NCI-H69 (cell line): ENCODE data around the gene ACAP3.
"Not testable (repeated sequence)": the region's sequence is repeated elsewhere in the genome, so short reads cannot be mapped to it uniquely, and the experiment has no call there.

Experiments used
- DNase-seq: peaks from one replicate; lab custom pipeline; 2025; lab: John Stamatoyannopoulos, UW

Gene ACAP3

DNA sequence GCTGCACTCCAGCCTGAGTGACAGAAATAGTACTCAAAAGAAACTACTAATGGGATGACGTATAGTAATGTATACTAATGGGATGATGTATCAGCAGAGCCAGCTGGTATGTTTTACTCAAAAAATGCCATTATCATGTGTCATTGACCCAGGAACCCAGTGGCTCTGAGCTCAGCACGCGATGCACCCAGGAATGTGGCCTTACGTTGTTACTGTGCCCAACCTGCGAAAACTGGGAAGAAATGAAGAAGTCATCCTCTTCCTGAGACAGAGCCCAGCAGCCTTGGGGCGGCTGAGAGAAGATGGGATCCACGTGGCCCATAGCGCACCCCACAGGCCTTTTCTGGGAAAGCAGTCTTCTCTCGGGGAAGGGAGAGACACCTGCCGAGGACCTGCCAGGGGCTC lies 42.9 kb downstream of the ACAP3 start:
- peak; percentile 15 for DNase-seq

DNA sequence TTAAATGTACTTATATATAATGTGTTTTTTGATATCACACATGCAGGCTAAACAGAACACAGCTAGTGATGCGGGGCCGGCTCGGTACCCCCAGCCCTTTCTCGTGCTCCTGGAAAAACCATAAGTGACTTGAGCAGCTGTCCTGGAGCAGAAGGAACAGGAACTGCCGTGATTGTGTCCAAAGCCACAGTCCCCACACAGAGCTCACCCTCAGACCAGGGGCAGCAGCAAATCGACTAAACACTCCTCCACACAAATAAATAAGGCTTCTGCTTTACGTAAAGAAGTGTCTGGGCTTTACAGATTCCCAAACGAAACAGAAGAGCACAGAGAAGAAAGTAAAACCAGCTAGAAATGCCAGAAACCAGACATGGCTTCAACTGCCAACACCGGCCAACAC lies 43.7 kb downstream of the ACAP3 start:
- DNase-seq = no peak

DNA sequence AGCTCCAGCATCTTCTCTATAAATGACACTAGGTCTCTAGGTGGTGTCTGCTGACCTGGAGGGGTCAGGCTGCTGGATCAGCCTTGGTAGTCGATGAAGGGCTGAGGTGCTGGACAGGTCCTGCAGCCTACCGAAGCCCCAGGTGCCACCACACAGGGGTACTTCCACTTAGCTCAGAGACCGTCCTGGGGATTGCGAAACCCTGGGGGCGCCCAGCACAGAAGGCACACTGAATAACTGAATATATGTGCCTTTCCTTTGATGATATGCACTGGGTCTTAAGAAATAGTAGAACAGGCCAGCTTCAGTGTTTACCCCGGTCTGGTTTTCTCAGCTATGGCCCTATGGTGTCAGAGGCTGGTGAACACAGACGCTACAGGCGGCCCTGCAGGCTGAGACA lies 45.0 kb downstream of the ACAP3 start:
- no peak for DNase-seq

DNA sequence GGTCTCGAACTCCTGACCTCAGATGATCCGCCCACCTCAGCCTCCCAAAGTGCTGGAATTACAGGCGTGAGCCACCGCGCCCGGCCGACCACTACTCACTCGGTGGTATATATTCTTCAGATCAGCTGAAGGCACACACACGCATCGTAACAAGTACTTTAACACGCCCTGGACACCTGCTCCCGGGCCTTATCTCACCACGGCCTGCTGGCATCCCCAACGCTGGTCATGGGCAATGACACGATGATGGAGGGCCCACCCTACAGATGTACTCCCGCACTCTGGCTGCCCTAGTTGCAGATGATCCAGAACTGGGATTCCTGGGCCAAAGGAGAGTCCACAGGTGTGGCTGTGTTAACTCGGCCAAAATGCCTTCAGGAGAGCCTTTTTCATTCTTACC lies 45.7 kb downstream of the ACAP3 start:
- DNase-seq = no peak

DNA sequence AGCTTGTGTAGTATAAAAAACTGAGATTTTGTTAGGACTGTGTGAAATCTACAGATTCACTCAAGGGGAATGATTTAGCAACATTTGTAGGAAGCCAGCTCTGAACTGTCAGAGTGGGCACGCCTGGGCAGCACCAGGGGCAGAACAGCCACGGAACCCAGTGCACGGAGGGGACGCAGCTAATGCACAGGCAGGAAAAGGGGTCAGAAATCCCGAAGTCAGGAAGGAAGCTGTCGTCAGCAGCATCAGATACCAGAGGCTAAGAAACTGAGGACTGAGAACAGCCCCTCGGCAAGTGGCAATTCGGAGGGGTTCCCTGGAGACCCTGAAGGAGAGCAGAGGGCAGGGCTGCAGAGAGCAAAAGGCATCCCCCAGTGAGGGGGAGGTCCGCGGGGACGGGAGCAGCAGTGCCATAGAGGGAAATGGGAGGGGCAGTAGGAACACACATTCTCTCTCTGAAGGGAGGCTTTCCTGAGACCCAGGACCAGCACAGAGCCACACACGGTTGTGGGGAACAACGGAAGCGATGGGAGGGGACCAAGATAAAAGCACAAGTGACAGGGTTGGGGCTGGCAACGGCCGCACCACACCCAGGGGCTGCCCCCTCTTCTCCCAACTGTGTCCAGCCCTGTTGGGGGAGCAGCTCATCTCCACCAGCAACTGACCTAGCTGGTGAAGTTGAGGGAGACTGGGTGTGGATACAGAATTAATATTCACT lies 46.7 kb downstream of the ACAP3 start:
- DNase-seq = no peak

DNA sequence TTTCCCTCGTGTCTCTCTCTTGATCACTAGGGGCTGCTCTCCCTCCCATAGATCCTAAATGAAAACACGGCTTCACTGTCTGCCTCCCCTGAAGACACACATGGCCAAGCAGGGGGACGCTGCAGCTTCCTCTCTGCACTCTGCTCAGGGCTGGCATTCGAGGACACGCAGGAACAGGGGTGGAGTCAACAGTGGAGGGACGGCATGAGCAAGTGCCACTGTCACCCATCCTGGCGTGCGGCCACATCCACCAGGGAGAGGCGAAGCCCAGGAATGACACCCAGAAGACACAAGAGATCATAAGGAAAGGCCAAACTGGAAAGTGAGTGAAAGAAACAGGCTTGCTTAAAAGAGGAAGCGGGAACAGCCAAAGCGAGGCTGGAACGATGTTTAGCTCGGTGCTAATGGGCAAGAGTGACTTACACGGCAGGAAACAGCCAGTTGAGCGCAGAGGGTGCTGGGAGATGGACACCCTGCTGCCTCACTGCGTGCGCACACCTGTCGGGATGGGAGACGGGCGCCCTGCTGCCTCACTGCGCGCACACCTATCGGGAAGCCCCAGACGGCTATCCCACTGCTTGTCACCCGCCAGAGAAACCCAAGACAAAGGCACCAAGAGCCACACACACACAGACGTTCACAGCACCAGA lies 47.7 kb downstream of the ACAP3 start:
- no peak for DNase-seq

DNA sequence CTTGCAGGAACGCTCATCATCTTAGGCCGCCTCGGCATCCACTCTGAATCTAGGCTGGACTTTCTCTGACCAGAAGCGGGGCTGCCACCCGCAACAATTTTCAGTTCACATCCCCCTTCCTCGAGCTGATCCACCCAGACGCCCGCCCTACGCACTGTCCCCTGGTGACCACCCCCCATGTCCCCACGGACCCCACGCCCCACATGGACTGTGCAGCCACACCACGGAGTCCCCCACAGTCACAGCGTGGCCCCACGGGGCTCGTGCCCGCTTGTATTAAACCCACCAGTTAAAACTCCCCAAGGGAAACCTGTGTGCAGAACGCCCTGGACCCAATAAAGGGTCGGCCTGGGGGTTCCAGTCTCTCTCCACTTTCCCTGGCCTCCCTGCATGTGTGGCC lies 48.2 kb downstream of the ACAP3 start:
- DNase-seq = no peak

DNA sequence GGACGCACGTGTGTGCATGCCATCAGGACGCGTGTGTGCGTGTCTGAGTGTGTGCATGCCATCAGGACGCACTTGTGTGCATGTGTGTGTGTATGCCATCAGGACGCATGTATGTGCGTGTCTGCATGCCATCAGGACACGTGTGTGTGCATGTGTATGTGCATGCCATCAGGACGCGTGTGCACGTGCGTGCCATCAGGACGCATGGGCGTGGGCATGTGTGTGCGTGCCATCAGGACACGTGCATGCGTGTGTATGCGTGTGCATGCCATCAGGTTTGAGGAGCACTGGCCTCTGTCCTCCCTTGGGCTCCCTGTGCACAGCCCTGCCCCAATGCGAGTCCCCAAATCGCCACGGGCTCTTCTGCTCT lies 48.6 kb downstream of the ACAP3 start:
- DNase-seq = no peak

DNA sequence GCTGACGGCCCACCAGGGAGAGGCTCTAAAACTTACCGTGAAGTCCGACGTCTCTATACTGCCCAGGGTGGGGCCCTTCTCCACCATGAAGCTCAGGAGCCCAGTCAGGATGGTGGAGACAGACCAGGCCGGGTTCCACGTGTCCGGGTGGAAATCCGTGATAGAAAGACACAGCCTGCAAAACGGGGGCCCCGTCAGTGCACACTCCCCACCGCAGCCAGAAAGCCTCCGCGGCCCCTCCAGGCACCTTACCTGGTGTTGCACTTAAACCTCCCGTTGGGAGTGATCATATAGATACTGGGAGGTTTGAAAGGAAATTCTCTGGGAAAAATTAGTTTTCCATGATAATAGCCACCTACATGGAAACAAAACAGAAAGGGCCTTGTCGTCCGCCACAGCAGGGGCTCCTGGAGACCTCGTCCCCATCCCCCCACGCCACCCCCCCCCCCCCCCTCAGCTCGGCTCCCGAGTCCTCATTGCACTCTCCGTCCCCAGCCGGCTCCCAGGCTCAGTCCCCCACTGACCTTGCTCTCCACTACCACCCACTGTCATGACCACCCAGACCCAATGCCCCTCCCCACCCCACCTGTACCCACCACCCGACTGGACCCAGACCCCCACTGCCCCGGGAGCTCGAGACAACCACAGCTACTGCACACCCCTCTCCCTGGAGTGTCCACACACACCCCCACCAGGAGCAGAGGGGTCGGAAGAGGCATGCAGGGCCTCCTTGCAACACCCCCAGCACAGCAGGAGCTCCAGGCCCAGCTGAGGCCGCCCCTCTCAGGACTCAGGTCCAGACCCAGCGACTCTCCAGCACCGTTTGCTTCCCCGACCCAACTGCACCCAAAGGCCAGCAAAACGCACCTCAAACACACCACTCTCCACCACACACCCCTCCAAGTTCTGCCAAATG lies 50.5 kb downstream of the ACAP3 start:
- no peak for DNase-seq

DNA sequence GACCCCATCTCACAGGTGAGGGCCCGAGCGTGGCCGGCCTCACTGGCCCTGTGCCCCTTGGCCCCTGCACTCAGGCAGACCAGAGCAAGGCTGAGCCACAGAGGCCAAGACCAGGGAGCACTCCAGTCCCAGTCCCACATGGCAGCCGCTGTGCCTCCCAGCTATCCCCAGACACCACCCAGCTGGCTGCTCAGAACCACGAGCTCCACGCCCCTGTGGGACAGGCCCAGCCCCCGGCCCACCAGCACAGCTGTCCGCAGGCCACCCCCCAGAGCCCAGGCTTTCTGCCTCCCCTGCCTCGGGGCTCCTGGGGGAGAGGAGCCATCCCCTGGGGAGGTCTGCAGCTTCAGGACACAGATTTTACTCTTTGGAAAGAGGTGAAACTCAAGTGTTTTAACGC lies 52.1 kb downstream of the ACAP3 start:
- no peak for DNase-seq

DNA sequence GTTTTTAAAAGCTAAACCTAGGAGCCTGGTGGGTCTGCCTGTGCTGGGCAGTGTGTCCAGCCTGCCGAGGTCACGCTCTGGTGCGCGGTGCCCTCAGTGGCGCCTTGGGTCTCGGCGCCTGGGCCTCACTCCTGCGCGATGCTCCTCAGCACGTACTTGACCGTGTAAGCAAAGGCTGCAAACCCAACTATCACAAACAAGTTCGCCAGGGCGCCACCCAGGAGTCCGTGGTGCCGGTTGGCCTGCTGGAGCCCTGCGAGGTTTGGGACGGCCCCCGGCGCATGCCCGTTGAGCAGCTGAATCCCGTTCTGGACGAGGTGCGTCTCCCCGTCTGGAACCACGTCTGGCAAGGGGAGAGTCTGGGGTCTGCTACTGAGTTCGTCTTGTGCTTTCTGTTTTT lies 52.7 kb downstream of the ACAP3 start:
- no peak for DNase-seq

DNA sequence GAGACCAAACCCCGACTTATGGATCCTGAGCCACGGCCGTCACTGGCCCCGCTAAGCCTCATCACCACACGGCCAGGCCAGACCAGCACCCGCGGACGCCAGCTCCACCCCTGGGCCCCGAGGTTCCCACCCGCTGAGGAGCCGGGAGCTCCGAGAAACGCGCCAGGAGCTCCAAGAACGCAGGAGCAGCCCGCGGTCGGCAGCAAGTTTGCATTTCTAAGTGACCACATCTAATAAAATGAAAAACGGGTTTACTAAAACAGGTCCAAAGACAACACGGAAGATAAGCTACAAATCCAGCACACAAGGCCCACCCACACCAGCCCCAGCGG lies 53.1 kb downstream of the ACAP3 start:
- no peak for DNase-seq

DNA sequence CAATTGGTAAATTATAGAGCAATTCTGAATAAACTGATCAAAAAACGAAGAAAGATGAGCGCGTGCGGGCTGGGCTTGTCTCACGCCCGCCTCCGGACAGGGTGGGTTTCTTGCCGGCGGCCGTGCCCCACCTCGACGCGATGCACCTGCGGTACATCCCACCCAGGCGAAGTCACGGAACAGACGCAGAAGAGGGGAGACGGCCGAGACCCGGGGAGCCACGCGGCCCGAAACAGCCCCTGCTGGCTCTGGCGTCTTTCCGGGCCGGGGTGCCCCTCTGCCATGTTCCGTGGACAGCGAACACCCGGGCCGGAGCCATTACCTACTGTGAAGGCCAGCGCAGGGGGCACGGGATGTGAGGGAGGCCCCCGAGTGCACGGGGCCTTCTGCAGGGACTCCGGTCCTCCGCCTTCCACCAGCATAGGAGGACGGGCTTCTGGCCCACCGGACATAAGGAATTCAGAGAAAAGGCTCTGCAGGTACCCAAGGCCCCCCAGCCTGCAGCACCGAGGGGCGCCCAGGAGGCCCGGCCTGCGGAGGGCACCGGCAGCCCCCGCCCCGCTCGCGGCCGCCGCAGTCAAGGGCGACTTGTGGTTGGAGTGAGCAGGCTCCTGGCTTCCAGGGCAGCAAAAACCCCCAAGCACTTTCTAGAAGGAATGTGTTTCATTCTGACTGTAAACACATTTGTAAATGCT lies 53.6 kb downstream of the ACAP3 start:
- no peak for DNase-seq

DNA sequence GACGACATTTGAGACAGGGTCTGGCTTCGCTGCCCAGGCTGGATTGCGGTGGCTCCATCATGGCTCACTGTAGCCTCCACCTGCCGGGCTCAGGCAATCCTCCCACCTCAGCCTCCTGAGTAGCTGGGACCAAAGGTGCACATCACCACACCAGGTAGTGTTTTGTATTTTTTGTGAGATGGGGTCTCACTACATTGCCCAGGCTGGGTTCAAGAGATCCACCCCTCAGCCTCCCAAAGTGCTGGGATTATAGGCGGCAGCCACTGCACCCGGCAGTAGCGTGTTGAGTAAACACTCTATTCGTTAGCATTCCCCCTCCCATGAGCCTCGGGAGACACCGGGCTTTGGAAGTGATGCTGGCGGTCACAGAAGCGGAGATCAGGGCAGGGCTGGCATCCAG lies 54.4 kb downstream of the ACAP3 start:
- no peak for DNase-seq

DNA sequence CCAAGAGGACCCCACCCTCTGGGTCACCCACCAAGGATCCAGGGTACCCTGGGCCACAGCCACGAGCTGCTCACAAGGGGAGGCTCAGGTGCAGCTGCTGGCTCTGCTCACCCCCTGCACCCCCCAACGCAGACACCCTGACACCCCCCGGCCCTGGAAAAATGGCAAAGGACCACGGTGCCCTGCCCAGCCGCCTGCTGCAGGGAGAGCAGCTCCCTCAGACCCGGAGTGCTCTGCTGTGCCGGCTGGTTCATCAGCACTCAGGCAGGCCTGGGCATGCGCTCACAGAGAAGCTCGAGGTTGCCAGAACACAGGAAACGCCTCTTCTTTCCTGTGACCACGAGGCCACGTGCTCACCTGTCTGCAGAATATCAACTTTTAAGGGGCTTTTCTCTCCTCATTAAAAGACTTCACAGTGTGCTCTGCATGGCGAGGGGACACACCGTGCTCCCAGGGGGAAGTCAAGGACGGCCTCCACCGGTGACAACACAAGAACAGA lies 56.9 kb downstream of the ACAP3 start:
- peak; percentile 63 for DNase-seq

DNA sequence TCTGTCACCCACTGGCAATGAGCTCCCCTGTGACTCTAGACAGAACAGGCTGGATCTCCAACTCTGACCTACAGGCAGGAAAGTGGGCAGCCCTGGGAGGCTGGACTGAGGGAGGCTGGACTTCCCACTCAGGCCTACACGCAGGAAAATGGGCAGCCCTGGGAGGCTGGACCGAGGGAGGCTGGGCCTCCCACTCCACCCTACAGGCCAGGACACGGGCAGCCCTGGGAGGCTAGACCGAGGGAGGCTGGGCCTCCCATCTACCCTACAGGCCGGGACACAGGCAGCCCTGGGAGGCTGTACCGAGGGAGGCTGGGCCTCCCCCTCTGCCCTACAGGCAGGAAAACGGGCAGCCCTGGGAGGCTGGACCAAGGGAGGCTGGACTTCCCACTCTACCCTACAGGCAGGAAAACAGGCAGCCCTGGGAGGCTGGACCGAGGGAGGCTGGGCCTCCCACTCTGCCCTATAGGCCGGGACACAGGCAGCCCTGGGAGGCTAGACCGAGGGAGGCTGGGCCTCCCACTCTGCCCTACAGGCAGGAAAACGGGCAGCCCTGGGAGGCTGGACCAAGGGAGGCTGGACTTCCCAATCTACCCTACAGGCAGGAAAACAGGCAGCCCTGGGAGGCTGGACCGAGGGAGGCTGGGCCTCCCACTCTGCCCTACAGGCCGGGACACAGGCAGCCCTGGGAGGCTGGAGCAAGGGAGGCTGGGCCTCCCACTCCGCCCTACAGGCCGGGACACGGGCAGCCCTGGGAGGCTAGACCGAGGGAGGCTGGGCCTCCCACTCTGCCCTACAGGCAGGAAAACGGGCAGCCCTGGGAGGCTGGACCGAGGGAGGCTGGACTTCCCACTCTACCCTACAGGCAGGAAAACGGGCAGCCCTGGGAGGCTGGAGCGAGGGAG lies 59.5 kb downstream of the ACAP3 start:
- not testable (repeated sequence) for DNase-seq

DNA sequence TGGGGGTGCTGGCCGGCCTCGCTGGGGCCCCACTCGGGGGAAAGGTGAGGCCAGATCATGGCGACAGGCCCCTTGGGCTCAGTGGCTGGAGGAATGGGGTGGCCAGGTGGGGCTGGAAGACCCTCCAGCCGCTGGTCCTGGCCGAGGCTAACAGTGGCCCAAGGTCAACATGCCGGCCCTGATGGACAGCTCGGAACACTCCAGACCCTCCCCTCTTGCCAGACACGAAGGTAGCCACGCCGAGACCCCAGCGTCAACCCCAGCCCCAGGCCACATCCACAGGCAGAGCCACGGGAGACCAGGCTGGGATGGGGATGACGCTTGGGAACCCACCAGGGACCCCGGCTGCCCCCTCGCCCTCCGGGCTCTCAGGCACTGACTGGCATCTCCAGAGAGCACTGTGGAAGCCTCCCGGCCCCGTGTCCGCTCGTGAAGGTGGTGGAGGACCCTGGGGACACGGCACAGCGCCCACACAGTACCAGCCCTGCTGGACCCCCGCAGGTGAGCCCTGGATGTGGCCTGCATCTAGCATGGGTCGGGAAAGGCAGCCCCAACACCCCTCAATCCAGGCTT lies 60.3 kb downstream of the ACAP3 start:
- DNase-seq = no peak

DNA sequence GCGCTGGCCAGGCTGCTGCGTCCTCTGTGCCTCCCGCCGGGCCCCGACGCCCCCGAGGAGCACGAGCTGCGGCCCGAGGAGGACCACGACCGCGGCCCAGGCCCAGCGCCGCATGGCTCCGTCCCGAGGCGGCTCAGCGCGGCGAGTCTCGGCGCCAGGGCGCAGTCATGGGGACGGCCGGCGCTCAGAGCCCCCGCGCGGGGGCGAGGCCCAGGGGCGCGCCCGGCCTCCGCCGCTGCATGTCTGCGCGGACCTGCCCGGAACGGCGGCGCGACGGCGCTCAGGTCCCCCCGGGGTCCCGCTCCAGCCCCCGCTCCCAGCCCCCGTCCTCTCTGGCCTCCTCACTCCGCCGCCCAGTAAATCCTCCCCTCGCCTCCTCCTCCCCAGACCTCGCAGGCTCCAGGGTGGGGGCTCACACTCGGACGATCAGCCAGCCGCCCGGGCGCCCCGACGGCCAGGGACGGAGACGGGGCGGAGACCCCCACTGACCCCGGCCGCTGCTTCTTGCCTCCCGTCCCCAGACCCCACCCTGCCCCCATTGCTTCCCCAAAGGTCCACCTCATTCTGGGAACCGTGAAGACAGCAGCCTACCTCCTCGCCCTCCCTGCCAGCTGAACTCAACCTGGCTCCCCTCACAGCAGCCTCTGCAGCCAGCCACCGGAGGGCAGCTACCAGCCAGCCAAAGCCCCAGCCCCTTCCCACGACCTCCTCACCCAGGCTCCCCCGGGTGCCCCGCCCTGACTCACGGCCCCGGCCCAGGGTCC lies 61.0 kb downstream of the ACAP3 start, which contains the start of gene C1QTNF12:
Gene C1QTNF12 (minus strand): TSS at position 146 of the 764 bp plus-strand sequence. CDS start 32 bp downstream, at position 114.
- peak; percentile 20 for DNase-seq

DNA sequence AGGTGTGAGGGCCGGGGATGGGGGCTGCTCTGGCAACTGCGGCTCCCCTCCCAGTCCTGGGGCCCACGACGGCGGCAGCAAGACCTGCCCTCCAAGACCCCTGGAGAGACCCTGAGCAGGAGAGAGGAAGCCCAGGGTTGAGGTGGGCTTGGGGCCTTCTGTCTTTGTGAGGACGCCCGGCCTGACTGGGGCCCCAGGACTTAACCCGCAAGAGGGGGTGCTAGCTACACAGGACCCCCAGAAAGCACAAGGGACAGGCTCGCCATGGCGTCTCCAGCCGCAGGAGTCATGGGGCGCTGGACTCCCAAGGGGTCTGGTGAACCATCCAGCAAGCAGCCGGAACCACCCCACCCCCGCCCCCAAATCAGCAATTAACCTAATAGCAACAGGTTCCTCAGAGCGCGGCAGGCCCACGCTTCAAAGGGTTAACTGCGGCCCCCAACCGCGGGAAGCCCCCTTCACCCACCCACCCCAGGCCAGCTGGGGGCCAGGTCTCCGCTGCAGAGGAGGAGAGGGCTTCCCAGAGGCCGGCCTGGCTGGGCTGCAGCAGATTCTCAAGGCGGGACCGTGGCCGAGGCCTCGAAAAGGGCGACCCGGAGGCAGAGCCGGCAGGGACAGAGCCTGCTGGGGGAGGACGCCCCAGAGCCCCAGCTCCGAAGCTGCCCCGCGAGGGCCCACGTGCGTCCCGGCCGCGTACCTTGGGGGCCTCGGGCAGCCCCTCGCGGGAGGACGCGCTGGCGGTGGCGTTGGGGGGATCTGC lies 61.7 kb downstream of the ACAP3 start:
- DNase-seq = no peak
